ENCODE measurements around the gene RBBP5.

DNA sequence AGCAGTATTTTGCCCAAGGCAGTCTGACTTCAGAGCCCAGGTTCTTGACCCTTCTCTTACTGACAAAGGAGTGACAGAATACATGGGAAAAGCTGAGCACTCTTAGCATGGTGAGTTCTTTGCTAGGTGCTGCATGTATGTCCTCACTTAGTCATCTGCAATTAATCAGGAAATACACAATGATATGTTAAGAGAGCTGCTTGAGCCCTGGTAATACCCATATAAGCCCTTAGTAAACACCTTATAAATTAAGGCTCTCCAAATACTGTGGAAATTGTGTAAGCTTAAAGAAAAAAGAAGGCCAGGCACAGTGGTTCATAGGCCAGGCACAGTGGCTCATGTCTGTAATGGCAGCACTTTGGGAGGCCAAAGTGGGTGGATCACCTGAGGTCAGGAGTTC, 23.5 kb downstream of the RBBP5 start:
- TF ChIP-seq, protein P1, sequence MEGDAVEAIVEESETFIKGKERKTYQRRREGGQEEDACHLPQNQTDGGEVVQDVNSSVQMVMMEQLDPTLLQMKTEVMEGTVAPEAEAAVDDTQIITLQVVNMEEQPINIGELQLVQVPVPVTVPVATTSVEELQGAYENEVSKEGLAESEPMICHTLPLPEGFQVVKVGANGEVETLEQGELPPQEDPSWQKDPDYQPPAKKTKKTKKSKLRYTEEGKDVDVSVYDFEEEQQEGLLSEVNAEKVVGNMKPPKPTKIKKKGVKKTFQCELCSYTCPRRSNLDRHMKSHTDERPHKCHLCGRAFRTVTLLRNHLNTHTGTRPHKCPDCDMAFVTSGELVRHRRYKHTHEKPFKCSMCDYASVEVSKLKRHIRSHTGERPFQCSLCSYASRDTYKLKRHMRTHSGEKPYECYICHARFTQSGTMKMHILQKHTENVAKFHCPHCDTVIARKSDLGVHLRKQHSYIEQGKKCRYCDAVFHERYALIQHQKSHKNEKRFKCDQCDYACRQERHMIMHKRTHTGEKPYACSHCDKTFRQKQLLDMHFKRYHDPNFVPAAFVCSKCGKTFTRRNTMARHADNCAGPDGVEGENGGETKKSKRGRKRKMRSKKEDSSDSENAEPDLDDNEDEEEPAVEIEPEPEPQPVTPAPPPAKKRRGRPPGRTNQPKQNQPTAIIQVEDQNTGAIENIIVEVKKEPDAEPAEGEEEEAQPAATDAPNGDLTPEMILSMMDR (IDR thresholded peaks at IDR 0.05 in 4 of 5, conservative IDR thresholded peaks at IDR 0.05 in 1 of 5): no peak
- TF ChIP-seq POLR2A (IDR thresholded peaks at IDR 0.05): no peak

All from gastrocnemius medialis (tissue), 4 donors.